Measurements from ENCODE around the gene LRRC23.

Gene LRRC23

DNA sequence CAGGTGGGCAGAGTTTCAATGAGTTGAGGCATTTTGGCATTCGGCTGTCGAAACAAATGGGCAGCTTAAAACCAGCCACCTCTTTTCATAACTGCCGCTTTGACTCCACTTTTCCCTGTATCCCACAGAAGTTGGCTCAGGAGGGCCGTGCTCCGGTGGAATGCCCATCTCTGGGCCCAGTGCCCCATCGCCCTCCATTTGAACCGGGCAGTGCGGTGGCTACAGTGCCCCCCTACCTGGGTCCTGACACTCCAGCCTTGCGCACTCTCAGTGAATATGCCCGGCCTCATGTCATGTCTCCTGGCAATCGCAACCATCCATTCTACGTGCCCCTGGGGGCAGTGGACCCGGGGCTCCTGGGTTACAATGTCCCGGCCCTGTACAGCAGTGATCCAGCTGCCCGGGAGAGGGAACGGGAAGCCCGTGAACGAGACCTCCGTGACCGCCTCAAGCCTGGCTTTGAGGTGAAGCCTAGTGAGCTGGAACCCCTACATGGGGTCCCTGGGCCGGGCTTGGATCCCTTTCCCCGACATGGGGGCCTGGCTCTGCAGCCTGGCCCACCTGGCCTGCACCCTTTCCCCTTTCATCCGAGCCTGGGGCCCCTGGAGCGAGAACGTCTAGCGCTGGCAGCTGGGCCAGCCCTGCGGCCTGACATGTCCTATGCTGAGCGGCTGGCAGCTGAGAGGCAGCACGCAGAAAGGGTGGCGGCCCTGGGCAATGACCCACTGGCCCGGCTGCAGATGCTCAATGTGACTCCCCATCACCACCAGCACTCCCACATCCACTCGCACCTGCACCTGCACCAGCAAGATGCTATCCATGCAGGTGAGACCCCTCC, 34.0 kb downstream of the LRRC23 start:
- no peak for DNase-seq (ENCODE audit: low spot score)
- H3K4me3 ChIP-seq, result peak overlapping the region; percentile 89

DNA sequence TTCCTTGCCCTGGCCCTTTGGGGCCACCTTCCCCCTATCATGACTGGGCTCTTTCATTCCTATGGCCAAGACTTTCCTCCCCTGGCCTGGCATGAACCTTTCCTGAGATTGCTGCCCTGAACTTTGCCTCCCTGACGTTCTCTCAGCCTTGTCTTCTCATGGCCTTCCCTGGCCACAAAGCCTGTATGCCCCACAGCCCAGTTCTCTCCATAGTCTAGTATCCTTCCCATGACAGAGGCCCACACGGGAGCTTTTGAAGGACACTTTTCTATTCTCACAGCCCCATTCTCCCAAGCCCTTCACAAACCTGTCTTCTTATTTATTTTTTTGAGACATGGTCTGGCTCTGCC, 34.5 kb downstream of the LRRC23 start:
- no peak overlapping the region for H3K4me3 ChIP-seq
- peak overlapping the region in 1 of 2 donors; percentile 95 for H3K27ac ChIP-seq
- TF ChIP-seq, protein P1, sequence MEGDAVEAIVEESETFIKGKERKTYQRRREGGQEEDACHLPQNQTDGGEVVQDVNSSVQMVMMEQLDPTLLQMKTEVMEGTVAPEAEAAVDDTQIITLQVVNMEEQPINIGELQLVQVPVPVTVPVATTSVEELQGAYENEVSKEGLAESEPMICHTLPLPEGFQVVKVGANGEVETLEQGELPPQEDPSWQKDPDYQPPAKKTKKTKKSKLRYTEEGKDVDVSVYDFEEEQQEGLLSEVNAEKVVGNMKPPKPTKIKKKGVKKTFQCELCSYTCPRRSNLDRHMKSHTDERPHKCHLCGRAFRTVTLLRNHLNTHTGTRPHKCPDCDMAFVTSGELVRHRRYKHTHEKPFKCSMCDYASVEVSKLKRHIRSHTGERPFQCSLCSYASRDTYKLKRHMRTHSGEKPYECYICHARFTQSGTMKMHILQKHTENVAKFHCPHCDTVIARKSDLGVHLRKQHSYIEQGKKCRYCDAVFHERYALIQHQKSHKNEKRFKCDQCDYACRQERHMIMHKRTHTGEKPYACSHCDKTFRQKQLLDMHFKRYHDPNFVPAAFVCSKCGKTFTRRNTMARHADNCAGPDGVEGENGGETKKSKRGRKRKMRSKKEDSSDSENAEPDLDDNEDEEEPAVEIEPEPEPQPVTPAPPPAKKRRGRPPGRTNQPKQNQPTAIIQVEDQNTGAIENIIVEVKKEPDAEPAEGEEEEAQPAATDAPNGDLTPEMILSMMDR (IDR thresholded peaks at IDR 0.05), result no peak
- DNase-seq (ENCODE audit: low spot score), result no peak

More for the DNA sequence above, 34.0 kb downstream of the LRRC23 start:
- TF ChIP-seq, protein P1 (IDR thresholded peaks at IDR 0.05), result no peak
- peak overlapping the region; percentile 92 to 95 for H3K27ac ChIP-seq

- TF ChIP-seq, protein P1 (IDR thresholded peaks at IDR 0.05), result no peak
- peak overlapping the region in 1 of 2 donors; percentile 15 for H3K27ac ChIP-seq
- no peak for DNase-seq (ENCODE audit: low spot score)
- no peak overlapping the region for H3K4me3 ChIP-seq
Measured at GRCh38 chr12:6941267-6941666, 36.6 kb downstream of the LRRC23 start.

GRCh38 chr12:6941782-6942181, 37.2 kb downstream of the LRRC23 start:
- Histone ChIP-seq H3K4me3 (no peak overlapping the region), H3K27ac (peak overlapping the region in 1 of 2 donors; percentile 25)
- no peak for DNase-seq (ENCODE audit: low spot score)
- TF ChIP-seq, protein P1 (IDR thresholded peaks at IDR 0.05), result no peak

- peak overlapping the region; percentile 91 to 94 for H3K27ac ChIP-seq
- TF ChIP-seq, protein P1 (IDR thresholded peaks at IDR 0.05), result no peak
- H3K4me3 ChIP-seq, result no peak overlapping the region
- DNase-seq (ENCODE audit: low spot score), result no peak
Measured at GRCh38 chr12:6942331-6942665, 37.7 kb downstream of the LRRC23 start.

DNA sequence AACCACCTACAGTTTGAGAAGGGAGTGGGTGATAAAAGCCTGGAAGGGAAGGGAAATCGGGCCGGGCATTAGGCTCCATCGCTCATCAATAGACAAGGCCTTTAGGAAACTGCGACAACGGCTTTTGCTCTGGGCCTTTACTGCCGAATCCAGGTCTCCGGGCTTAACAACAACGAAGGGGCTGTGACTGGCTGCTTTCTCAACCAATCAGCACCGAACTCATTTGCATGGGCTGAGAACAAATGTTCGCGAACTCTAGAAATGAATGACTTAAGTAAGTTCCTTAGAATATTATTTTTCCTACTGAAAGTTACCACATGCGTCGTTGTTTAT, 38.7 kb downstream of the LRRC23 start:
- peak; percentile 90 for DNase-seq (ENCODE audit: low spot score)
- TF ChIP-seq, protein P1 (IDR thresholded peaks at IDR 0.05), result no peak
- peak overlapping the region; percentile 91 to 94 for H3K27ac ChIP-seq
- H3K4me3 ChIP-seq, result peak overlapping the region; percentile 78

DNA sequence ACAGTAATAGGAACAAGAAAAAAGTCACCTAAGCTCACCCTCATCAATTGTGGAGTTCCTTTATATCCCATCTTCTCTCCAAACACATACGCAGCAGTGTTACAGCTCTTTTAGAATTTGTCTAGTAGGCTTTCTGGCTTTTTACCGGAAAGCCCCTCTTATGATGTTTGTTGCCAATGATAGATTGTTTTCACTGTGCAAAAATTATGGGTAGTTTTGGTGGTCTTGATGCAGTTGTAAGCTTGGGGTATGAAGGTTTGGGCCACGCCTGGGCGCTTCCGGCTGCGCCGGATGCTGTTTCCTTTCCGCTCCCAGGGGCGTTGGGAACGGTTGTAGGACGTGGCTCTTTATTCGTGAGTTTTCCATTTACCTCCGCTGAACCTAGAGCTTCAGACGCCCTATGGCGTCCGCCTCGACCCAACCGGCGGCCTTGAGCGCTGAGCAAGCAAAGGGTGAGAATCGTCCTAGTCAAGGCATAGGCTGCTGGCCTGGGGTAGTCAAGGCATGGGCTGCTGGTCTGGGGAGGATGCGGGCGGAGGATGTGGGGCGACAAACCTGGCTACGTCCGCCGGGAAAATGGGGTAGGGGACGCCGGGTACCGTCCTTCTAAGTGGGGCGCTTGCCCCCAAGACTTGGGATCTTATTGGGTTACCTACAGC, 39.2 kb downstream of the LRRC23 start, which contains the start of the genes C12orf57 and RNU7-1:
TSS of gene C12orf57 (plus strand) at position 301 of the 659 bp plus-strand sequence. CDS start at position 401, 100 bp downstream.
TSS of gene RNU7-1 (plus strand) at position 95 of the 659 bp plus-strand sequence.
- peak within 1 kb of the TSS; percentile 78 for H3K4me3 ChIP-seq
- DNase-seq (ENCODE audit: low spot score), result peak; percentile 88
- TF ChIP-seq, protein P1 (IDR thresholded peaks at IDR 0.05), result no peak
- H3K27ac ChIP-seq, result peak within 1 kb of the TSS; percentile 91 to 94
